ENCODE results near the gene PLVAP.

PLVAP gene

GRCh38 chr19:17320435-17320834, 56.7 kb downstream of the PLVAP start:
- no peak for DNase-seq

- no peak for DNase-seq
Measured at GRCh38 chr19:17319473-17320238, 57.5 kb downstream of the PLVAP start.

GRCh38 chr19:17318966-17319365, 58.2 kb downstream of the PLVAP start:
- no peak for DNase-seq

- DNase-seq: no peak
Measured at GRCh38 chr19:17314007-17314593, 63.0 kb downstream of the PLVAP start.

- DNase-seq: no peak
Measured at GRCh38 chr19:17312189-17313113, 64.7 kb downstream of the PLVAP start.

GRCh38 chr19:17311455-17312188, 65.5 kb downstream of the PLVAP start:
- DNase-seq: no peak

GRCh38 chr19:17309965-17310461, 67.1 kb downstream of the PLVAP start:
- no peak for DNase-seq

- peak; percentile 96 for DNase-seq
Measured at GRCh38 chr19:17309198-17309964, 67.8 kb downstream of the PLVAP start, which contains the start of gene DDA1. DDA1 (plus strand) TSS chr19:17309563; CDS start chr19:17309655, 92 bp downstream.

- no peak for DNase-seq
Measured at GRCh38 chr19:17307876-17308377, 69.2 kb downstream of the PLVAP start.

- DNase-seq: no peak
Measured at GRCh38 chr19:17306285-17306714, 70.8 kb downstream of the PLVAP start.

GRCh38 chr19:17305517-17306284, 71.4 kb downstream of the PLVAP start, which contains the start of gene MRPL34:
MRPL34 (plus strand) TSS chr19:17305872; CDS start chr19:17305893, 21 bp downstream.
- peak; percentile 91 for DNase-seq

GRCh38 chr19:17305216-17305516, 72.0 kb downstream of the PLVAP start:
- no peak for DNase-seq

- no peak for DNase-seq
Measured at GRCh38 chr19:17304386-17305215, 72.5 kb downstream of the PLVAP start.

GRCh38 chr19:17303940-17304267, 73.2 kb downstream of the PLVAP start:
- DNase-seq: no peak

GRCh38 chr19:17303167-17303939, 73.8 kb downstream of the PLVAP start, which contains the start of gene ABHD8:
ABHD8 (minus strand) TSS chr19:17303425; CDS start chr19:17301616, 1,809 bp downstream.
- DNase-seq: peak; percentile 92

GRCh38 chr19:17302391-17303166, 74.6 kb downstream of the PLVAP start:
- DNase-seq: peak; percentile 42
